HepG2 (cell line): ENCODE data around the gene SRP14. TPM values are rescaled to one million over a fixed set of nuclear protein-coding genes. Genes with fewer than 3 reads are reported as not detected.

Experiments used
- ATAC-seq: fragments of 200-7000 bp; cut with Tn5 transposase; 3 replicates; pipeline ENCODE4 v1.9.1; 2020; ENCODE audit warnings: mild to moderate bottlenecking, moderate library complexity
- BruUV-seq: library from RNA; stranded (reverse); fragments of 400-500 nt; replicated peaks from 2 replicates; lab custom pipeline; 2021; lab: Mats Ljungman, UMichigan
- CTCF ChIA-PET: fragments of 300-600 bp; formaldehyde crosslinking; extraction: SDS; loops from one replicate; lab custom pipeline; 2021; ENCODE audit warnings: low total read pairs, inconsistent platforms, low intra/inter-chr PET ratio; lab: Yijun Ruan, JAX
- POLR2A ChIA-PET: fragments of 350-600 bp; sonication (Branson Sonifier 250); formaldehyde crosslinking; loops from one replicate; lab custom pipeline; 2020; ENCODE audit warnings: antibody characterized with exemption, inconsistent platforms; lab: Yijun Ruan, JAX
- DNase-seq: peaks from one replicate; pipeline ENCODE4 v3.0.0-alpha.2; 2015; ENCODE audit warnings: low spot score
- FAIRE-seq: peaks from 3 replicates; lab custom pipeline; 2011; peaks lifted over from hg19 to GRCh38; lab: Jason Lieb, UNC
- H2AFZ ChIP-seq: one replicate; pipeline ENCODE4 v1.6.1; 2011; ENCODE audit warnings: low read length, inconsistent platforms
- H3K27ac ChIP-seq: fragments of 300-600 bp; 3 replicates; pipeline ENCODE4 v1.8.0; 2011; ENCODE audit warnings: mixed run types, mild to moderate bottlenecking, mixed read lengths, low read length, inconsistent platforms; ENCODE audit not compliant: insufficient read depth; ENCODE audit errors: extremely low read length
- H3K27me3 ChIP-seq, 2 experiments: fragments of 200-600 bp in 1 of 2; 2 replicates in 1 of 2; 3 replicates in 1 of 2; pipeline versions ENCODE4 v1.6.0 to v1.8.0; 2011; ENCODE audit warnings: low read length in 2 of 2, mild to moderate bottlenecking in 2 of 2, moderate library complexity in 2 of 2, inconsistent platforms in 1 of 2; ENCODE audit not compliant: insufficient read depth in 2 of 2, control insufficient read depth in 1 of 2
- H3K36me3 ChIP-seq, 2 experiments: fragments of 200-600 bp in 1 of 2; replicated peaks in 1 of 2; 2 replicates in 1 of 2; 3 replicates in 1 of 2; pipeline versions ENCODE4 v1.5.1 to v1.8.0; 2011; ENCODE audit warnings: low read length in 2 of 2, inconsistent platforms in 1 of 2; ENCODE audit not compliant: insufficient read depth in 2 of 2, control insufficient read depth in 1 of 2
- H3K4me1 ChIP-seq: 2 replicates; pipeline ENCODE4 v1.5.1; 2012; ENCODE audit warnings: low read length, inconsistent platforms; ENCODE audit not compliant: insufficient read depth
- H3K4me2 ChIP-seq: 2 replicates; pipeline ENCODE4 v1.6.0; 2011; ENCODE audit warnings: low read depth, low read length, inconsistent platforms
- H3K4me3 ChIP-seq, 3 experiments: fragments of 200-600 bp in 1 of 3; sonication (generic), shearing (Covaris generic) in 1 of 3; replicated peaks in 1 of 3; 2 replicates each; pipeline ENCODE4 v1.5.1; 2011 to 2016; ENCODE audit warnings: low read length in 3 of 3, inconsistent platforms in 2 of 3, low read depth in 2 of 3, mild to moderate bottlenecking in 2 of 3, control low read depth in 1 of 3, mixed read lengths in 1 of 3; ENCODE audit not compliant: insufficient read depth in 1 of 3
- H3K79me2 ChIP-seq: one replicate; pipeline ENCODE4 v1.6.1; 2011; ENCODE audit warnings: low read length, inconsistent platforms; ENCODE audit not compliant: insufficient read depth
- H3K9ac ChIP-seq: 2 replicates; pipeline ENCODE4 v1.6.0; 2011; ENCODE audit warnings: mild to moderate bottlenecking, low read depth, low read length, inconsistent platforms; ENCODE audit not compliant: insufficient read depth
- H3K9me3 ChIP-seq: 2 replicates; pipeline ENCODE4 v1.5.1; 2012; ENCODE audit warnings: mild to moderate bottlenecking, low read length
- H4K20me1 ChIP-seq: 2 replicates; pipeline ENCODE4 v1.6.0; 2011; ENCODE audit warnings: inconsistent platforms, mild to moderate bottlenecking, low read length, moderate library complexity; ENCODE audit not compliant: insufficient read depth
- BRCA1 ChIP-seq: sonication (generic); formaldehyde crosslinking; IDR thresholded peaks from 2 replicates; pipeline ENCODE4 v1.4.0; 2020; ENCODE audit warnings: missing genetic modification reagents
- KLF15 ChIP-seq: sonication (generic); formaldehyde crosslinking; IDR thresholded peaks from 2 replicates; pipeline ENCODE4 v1.8.1; 2023; ENCODE audit warnings: borderline replicate concordance, mild to moderate bottlenecking, inconsistent platforms, missing genetic modification reagents, mixed read lengths
- PITX1 ChIP-seq: sonication (generic); formaldehyde crosslinking; IDR thresholded peaks from 2 replicates; pipeline ENCODE4 v1.5.1; 2020; ENCODE audit warnings: mild to moderate bottlenecking, missing genetic modification reagents
- RCOR2 ChIP-seq: IDR thresholded peaks from 2 replicates; pipeline ENCODE4 v1.6.1; 2016; ENCODE audit warnings: missing biosample characterization, missing genetic modification reagents
- REPIN1 ChIP-seq: sonication (generic); formaldehyde crosslinking; IDR thresholded peaks from 2 replicates; pipeline ENCODE4 v1.8.0; 2022; ENCODE audit warnings: missing genetic modification reagents, low read depth, mild to moderate bottlenecking, borderline replicate concordance
- SKI ChIP-seq: fragments of 450-650 bp; IDR thresholded peaks from one replicate; pipeline ENCODE4 v1.6.1; 2018; ENCODE audit warnings: mild to moderate bottlenecking; ENCODE audit not compliant: partially characterized antibody
- WGBS: methylation state at CpG from one replicate; pipeline ENCODE4 v1.1.6; 2017; ENCODE audit warnings: low lambda C conversion rate; 5-methylcytosine and 5-hydroxymethylcytosine counted together
- in situ Hi-C: cut with HindIII; loops from 2 replicates; pipeline ENCODE4 v1.10.0; 2017; ENCODE audit warnings: low pct_unique_long_range_greater_than_20kb; ENCODE audit not compliant: extremely low pct_ligation_motif_present
- intact Hi-C: fragments of 100-400 bp; cut with micrococcal nuclease; formaldehyde crosslinking; loops from one replicate; pipeline ENCODE4 v1.10.0; 2022; ENCODE audit not compliant: unreplicated experiment
- polyA plus RNA-seq, 8 experiments: library from polyadenylated mRNA; depleted of rRNA in 3 of 8; stranded (reverse) in 7 of 8; unstranded in 1 of 8; fragments of >200 nt; fragmentation: Illumina TruSeq in 4 of 8; extraction: Trizol in 4 of 8; gene quantifications; 2 replicates each; pipeline versions ENCODE4 v1.2.1 to v1.2.3, GENCODE V29; 2011 to 2016; ENCODE audit warnings: low read depth in 4 of 8, missing spikeins in 1 of 8, mixed read lengths in 1 of 8; ENCODE audit not compliant: insufficient read depth in 1 of 8
- total RNA-seq, 5 experiments: library from RNA; depleted of rRNA; stranded (reverse); fragments of >200 nt; fragmentation: Illumina TruSeq; extraction: Trizol; gene quantifications; 2 replicates each; pipeline ENCODE4 v1.2.3, GENCODE V29; 2016; ENCODE audit warnings: low read depth in 1 of 5
- TF ChIP-seq, protein P1 (sequence below), 2 experiments: sonication (generic) in 1 of 2; formaldehyde crosslinking in 1 of 2; IDR thresholded peaks; 2 replicates each; pipeline versions ENCODE4 v1.4.0 to v1.6.1; 2016 to 2020; ENCODE audit warnings: borderline replicate concordance in 1 of 2, low read depth in 1 of 2, mild to moderate bottlenecking in 1 of 2, missing genetic modification reagents in 1 of 2

Gene SRP14
- total and polyA plus RNA-seq, 2 of the 13 experiments (the other 11 are each of a cell fraction or from before 2014, with no cell fraction given): 208 to 356 TPM

- TF ChIP-seq, protein P1, sequence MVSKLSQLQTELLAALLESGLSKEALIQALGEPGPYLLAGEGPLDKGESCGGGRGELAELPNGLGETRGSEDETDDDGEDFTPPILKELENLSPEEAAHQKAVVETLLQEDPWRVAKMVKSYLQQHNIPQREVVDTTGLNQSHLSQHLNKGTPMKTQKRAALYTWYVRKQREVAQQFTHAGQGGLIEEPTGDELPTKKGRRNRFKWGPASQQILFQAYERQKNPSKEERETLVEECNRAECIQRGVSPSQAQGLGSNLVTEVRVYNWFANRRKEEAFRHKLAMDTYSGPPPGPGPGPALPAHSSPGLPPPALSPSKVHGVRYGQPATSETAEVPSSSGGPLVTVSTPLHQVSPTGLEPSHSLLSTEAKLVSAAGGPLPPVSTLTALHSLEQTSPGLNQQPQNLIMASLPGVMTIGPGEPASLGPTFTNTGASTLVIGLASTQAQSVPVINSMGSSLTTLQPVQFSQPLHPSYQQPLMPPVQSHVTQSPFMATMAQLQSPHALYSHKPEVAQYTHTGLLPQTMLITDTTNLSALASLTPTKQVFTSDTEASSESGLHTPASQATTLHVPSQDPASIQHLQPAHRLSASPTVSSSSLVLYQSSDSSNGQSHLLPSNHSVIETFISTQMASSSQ (IDR thresholded peaks at IDR 0.05; ENCODE audit: low read depth): no peak
- TF ChIP-seq, protein P1 (CRISPR knock-in tag; IDR thresholded peaks at IDR 0.05; ENCODE audit: borderline replicate concordance): no peak
- TF ChIP-seq KLF15 (CRISPR knock-in tag) (no peak), PITX1 (CRISPR knock-in tag) (peak; percentile 32; the same call in 1 of the 2 replicates), RCOR2 (CRISPR knock-in tag) (no peak)
Measured at GRCh38 chr15:40067921-40068624, 29.1 kb upstream of the SRP14 start (continued).

DNA sequence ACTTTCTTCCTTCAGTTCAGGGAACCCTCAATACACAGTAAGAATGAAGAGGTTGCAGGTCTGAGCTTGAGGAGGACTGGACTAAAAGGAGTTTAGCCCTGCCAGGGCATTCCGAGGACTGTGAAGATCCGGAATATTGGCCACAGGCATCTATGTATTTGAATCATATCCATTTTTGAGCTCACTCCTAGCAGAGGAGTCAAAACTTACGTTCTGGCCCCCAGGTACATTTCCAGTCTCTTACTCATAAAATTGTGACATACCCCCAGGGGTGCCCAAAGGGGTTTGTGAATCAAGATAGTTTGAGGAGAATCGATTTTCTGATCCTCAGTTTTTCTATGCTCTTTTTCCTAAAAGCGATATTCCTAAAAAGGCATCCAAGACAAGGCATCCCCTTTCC lies 27.6 kb upstream of the SRP14 start:
- TF ChIP-seq REPIN1 (no peak), SKI (no peak), BRCA1 (no peak)
- Histone ChIP-seq H3K4me1 (peaks cover 55% of the 10 kb centered on the region), H3K4me2 (no peak overlapping the region), H3K79me2 (no peaks in the 10 kb centered on the region), H3K4me3 (no peak overlapping the region), H3K9ac (no peak overlapping the region), H4K20me1 (no peaks in the 10 kb centered on the region), H2AFZ (no peak overlapping the region), H3K9me3 (no peaks in the 10 kb centered on the region), H3K27me3 (no peaks in the 10 kb centered on the region), H3K36me3 (no peaks in the 10 kb centered on the region), H3K27ac (no peak overlapping the region)
- POLR2A ChIA-PET: interaction anchor here (4.3 to 4.6 kb wide), 2 partner anchors 15 to 33 kb away, joined by 29 to 45 read pairs; no protein-coding TSS in a partner anchor
- CTCF ChIA-PET: no interaction called here
- DNase-seq (no peak), FAIRE-seq (no peak), ATAC-seq (no peak)
- intact Hi-C loops: loop anchor here (5.0 kb wide), 1 partner anchor 41 kb away; the partner anchor contains the start of gene BMF
- BruUV-seq: no TSS peak
- in situ Hi-C loops: no loop called here
- WGBS: 75% methylated on average over 5 of the region's 5 CpGs
